Inferior parietal cortex (tissue), 1 donor: ENCODE results near the gene ACTR6.

ENCODE experiments used
- DNase-seq: peaks from one replicate; pipeline ENCODE4 v3.0.0-alpha.2; 2016; ENCODE audit errors: extremely low spot score

ACTR6 gene

GRCh38 chr12:100266585-100266834, 65.9 kb downstream of the ACTR6 start:
- no peak for DNase-seq

- DNase-seq: peak; percentile 95
These were observed 66.4 kb downstream of the ACTR6 start, which contains the start of the genes DEPDC4 and SCYL2 for GRCh38 chr12:100266835-100267602. Gene DEPDC4, minus strand, starts transcription at chr12:100267079. Its CDS starts 3 bp downstream, at chr12:100267076. Gene SCYL2, plus strand, starts transcription at chr12:100267177. Its CDS starts 15,794 bp downstream, at chr12:100282971.

DNA sequence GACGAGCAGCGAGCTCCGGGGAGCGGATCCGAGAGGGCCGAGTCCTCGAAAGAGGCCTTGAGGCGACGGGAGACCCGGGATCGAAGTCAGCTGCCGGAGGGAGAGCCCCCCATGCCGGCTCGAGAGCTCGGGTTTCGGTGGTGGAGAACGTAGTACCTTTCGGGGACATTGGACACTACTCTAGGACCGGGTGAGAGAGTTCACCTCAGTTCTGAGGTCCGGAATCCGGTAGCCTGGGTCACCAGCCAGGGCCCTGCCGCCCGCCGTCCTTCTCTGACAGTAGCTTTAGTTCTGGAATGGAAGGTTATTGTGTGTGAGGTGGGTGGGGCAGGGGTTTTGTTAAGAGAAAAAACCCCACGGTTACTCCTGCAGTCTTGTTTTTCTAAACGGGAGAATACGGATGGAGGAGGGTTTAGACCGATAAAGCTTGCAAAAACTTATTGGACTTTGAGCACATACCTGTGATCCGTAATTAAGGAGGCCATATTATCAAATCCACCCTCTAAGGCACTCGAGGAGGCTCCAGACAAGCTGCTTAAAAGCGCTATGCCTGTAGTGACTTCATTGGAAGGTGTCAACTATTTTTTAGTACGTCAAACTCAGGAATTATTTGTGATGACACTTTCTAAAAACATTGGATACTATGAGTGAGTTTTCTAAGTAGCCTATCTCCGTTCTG, 67.1 kb downstream of the ACTR6 start:
- DNase-seq: no peak

GRCh38 chr12:100268835-100269564, 68.4 kb downstream of the ACTR6 start:
- no peak for DNase-seq

- DNase-seq: no peak
These were observed 73.2 kb downstream of the ACTR6 start for GRCh38 chr12:100273782-100274181.
